MCF 10A (cell line): ENCODE measurements around the gene TSFM. TPM values are rescaled to one million over a fixed set of nuclear protein-coding genes. Genes with fewer than 3 reads are reported as not detected.

ENCODE experiments used
- BruUV-seq: library from RNA; stranded (reverse); fragments of 400-500 nt; replicated peaks from 2 replicates; lab custom pipeline; 2021; lab: Mats Ljungman, UMichigan
- CTCF ChIA-PET: fragments of 300-600 bp; sonication (Branson Sonifier 250); formaldehyde crosslinking; extraction: SDS; loops from one replicate; lab custom pipeline; 2021; ENCODE audit warnings: antibody characterized with exemption, inconsistent platforms; lab: Yijun Ruan, JAX
- POLR2A ChIA-PET: fragments of 300-600, 350-650 bp; sonication (Branson Sonifier 250); formaldehyde crosslinking; extraction: SDS; loops from one replicate; lab custom pipeline; 2020; ENCODE audit warnings: antibody characterized with exemption, inconsistent platforms; lab: Yijun Ruan, JAX
- DNase-seq: peaks from one replicate; pipeline ENCODE4 v3.0.0-alpha.2; 2018; ENCODE audit not compliant: unreplicated experiment
- H3K27ac Mint-ChIP-seq: one replicate; pipeline ENCODE4 v1.8.0; 2022; ENCODE audit warnings: mild to moderate bottlenecking, low read depth, mixed read lengths; ENCODE audit not compliant: unreplicated experiment
- H3K27me3 Mint-ChIP-seq: one replicate; pipeline ENCODE4 v1.8.0; 2022; ENCODE audit warnings: mixed read lengths; ENCODE audit not compliant: insufficient read depth, unreplicated experiment
- H3K36me3 Mint-ChIP-seq: one replicate; pipeline ENCODE4 v1.8.0; 2022; ENCODE audit warnings: mild to moderate bottlenecking, moderate library complexity, mixed read lengths; ENCODE audit not compliant: insufficient read depth, unreplicated experiment
- H3K4me1 Mint-ChIP-seq: one replicate; pipeline ENCODE4 v1.8.0; 2022; ENCODE audit warnings: mixed read lengths; ENCODE audit not compliant: insufficient read depth, unreplicated experiment
- H3K4me3 Mint-ChIP-seq: one replicate; pipeline ENCODE4 v1.8.0; 2022; ENCODE audit warnings: mild to moderate bottlenecking, moderate library complexity, mixed read lengths; ENCODE audit not compliant: unreplicated experiment
- H3K9me3 Mint-ChIP-seq: one replicate; pipeline ENCODE4 v1.8.0; 2022; ENCODE audit warnings: mixed read lengths; ENCODE audit not compliant: unreplicated experiment
- intact Hi-C: fragments of 100-400 bp; cut with micrococcal nuclease; formaldehyde crosslinking; loops from 2 replicates; pipeline ENCODE4 v1.14.1; 2022
- total RNA-seq: library from RNA; stranded (reverse); gene quantifications from 2 replicates; pipeline ENCODE4 v1.2.3, GENCODE V29; 2022
- TF ChIP-seq, protein P1 (sequence below): fragments of 200-600 bp; IDR thresholded peaks from one replicate; pipeline ENCODE4 v1.8.0; 2022; ENCODE audit warnings: antibody characterized with exemption, mild to moderate bottlenecking; ENCODE audit not compliant: unreplicated experiment

The TSFM gene
- total RNA-seq, 1 experiment from 2014 or later: 32.6 TPM

- POLR2A ChIA-PET: interaction anchor here (0.5 to 1.1 kb wide), 3 partner anchors 19 to 455 kb away, joined by 3 read pairs; no protein-coding TSS in a partner anchor
- DNase-seq: no peak
- TF ChIP-seq, protein P1, sequence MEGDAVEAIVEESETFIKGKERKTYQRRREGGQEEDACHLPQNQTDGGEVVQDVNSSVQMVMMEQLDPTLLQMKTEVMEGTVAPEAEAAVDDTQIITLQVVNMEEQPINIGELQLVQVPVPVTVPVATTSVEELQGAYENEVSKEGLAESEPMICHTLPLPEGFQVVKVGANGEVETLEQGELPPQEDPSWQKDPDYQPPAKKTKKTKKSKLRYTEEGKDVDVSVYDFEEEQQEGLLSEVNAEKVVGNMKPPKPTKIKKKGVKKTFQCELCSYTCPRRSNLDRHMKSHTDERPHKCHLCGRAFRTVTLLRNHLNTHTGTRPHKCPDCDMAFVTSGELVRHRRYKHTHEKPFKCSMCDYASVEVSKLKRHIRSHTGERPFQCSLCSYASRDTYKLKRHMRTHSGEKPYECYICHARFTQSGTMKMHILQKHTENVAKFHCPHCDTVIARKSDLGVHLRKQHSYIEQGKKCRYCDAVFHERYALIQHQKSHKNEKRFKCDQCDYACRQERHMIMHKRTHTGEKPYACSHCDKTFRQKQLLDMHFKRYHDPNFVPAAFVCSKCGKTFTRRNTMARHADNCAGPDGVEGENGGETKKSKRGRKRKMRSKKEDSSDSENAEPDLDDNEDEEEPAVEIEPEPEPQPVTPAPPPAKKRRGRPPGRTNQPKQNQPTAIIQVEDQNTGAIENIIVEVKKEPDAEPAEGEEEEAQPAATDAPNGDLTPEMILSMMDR: peak; percentile 17
- no peak overlapping the region for H3K27ac Mint-ChIP-seq
- H3K27me3 Mint-ChIP-seq: no peaks in the 10 kb centered on the region
- H3K9me3 Mint-ChIP-seq: no peaks in the 10 kb centered on the region
- intact Hi-C loops: no loop called here
- CTCF ChIA-PET: interaction anchor here (0.6 to 1.8 kb wide), 4 partner anchors 13 to 43 kb away, joined by 3 to 5 read pairs (median 4); partner anchors contain the start of gene AVIL
- H3K4me1 Mint-ChIP-seq: peaks cover 29% of the 10 kb centered on the region
- no TSS peak for BruUV-seq
- no peak overlapping the region for H3K4me3 Mint-ChIP-seq
- peaks cover 12% of the 10 kb centered on the region for H3K36me3 Mint-ChIP-seq
Observed at GRCh38 chr12:57775563-57776246, 6.9 kb upstream of the TSFM start.

DNA sequence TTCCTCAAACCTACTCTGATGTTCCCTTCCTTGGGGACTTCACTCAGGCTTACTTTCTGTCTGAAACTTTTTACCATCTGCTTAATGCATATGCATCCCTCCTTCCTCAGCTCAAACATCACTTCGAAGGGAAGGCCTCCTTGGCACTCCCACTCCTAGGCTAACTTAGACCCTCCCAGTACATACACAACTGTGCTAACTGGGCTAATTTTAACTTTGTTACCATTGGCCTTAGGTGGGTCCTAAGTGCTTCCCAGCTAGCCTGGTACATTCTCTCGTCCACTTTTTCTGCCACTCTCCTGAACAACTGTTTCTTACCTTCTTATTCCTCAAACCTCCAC is 6.4 kb upstream of the TSFM start:
- intact Hi-C loops: no loop called here
- DNase-seq: no peak
- Mint-ChIP-seq H3K4me1 (peaks cover 26% of the 10 kb centered on the region), H3K27me3 (no peaks in the 10 kb centered on the region), H3K36me3 (peaks cover 12% of the 10 kb centered on the region), H3K9me3 (no peaks in the 10 kb centered on the region), H3K4me3 (no peak overlapping the region), H3K27ac (no peak overlapping the region)
- TF ChIP-seq, protein P1: no peak
- ChIA-PET POLR2A (interaction anchor here (0.7 kb wide), 1 partner anchor 69 kb away, joined by 3 read pairs; no protein-coding TSS in a partner anchor), CTCF (interaction anchor here (0.6 to 0.9 kb wide), 2 partner anchors 16 to 193 kb away, joined by 5 read pairs; no protein-coding TSS in a partner anchor)
- no TSS peak for BruUV-seq

GRCh38 chr12:57777367-57777766 is 5.2 kb upstream of the TSFM start:
- BruUV-seq: no TSS peak
- CTCF ChIA-PET: no interaction called here
- intact Hi-C loops: no loop called here
- Mint-ChIP-seq H3K9me3 (no peaks in the 10 kb centered on the region), H3K27me3 (no peaks in the 10 kb centered on the region), H3K4me1 (peaks cover 28% of the 10 kb centered on the region), H3K36me3 (peaks cover 15% of the 10 kb centered on the region), H3K4me3 (no peak overlapping the region), H3K27ac (no peak overlapping the region)
- POLR2A ChIA-PET: no interaction called here
- TF ChIP-seq, protein P1: no peak
- DNase-seq: no peak

DNA sequence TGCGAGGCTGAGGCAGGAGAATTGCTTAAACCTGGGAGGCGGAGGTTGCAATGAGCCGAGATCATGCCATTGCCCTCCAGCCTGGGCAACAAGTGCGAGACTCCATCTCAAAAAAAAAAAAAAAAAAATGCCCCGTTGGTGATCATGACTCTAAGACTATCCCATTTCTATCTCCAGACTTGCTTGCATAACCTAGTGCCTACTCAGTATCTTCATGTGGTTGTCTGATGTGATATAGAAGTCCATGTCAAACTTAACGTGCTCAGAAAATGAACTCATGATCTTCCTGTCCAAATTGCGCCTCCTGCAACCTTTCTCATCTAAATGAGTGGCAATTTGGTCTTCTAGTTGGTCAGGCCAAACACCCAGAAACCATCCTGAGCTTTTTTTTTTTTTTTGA is 4.7 kb upstream of the TSFM start:
- Mint-ChIP-seq H3K27me3 (no peaks in the 10 kb centered on the region), H3K4me1 (peaks cover 30% of the 10 kb centered on the region), H3K27ac (no peak overlapping the region), H3K36me3 (peaks cover 21% of the 10 kb centered on the region), H3K4me3 (no peak overlapping the region), H3K9me3 (no peaks in the 10 kb centered on the region)
- TF ChIP-seq, protein P1: no peak
- BruUV-seq: no TSS peak
- intact Hi-C loops: no loop called here
- DNase-seq: no peak
- ChIA-PET CTCF (no interaction called here), POLR2A (interaction anchor here (0.7 to 1.0 kb wide), 3 partner anchors 22 to 158 kb away, joined by 3 to 6 read pairs (median 3); partner anchors contain the start of gene CDK4)
